Measurements from ENCODE around the gene PATJ. TPM values are rescaled to one million over a fixed set of nuclear protein-coding genes. Genes with fewer than 3 reads are reported as not detected.

The PATJ gene
- polyA plus RNA-seq, 1 donor from 2014 or later, result 7.8 TPM

GRCh38 chr1:61921435-61921834 lies 179.2 kb downstream of the PATJ start:
- Histone ChIP-seq H3K9ac (ENCODE audit: low read length) (no peak overlapping the region), H3K4me3 (ENCODE audit: low read length) (no peak overlapping the region), H3F3A (ENCODE audit: insufficient read depth, low read length, poor library complexity, severe bottlenecking) (no peaks in the 10 kb centered on the region), H3K79me2 (replicated peaks; ENCODE audit: insufficient read depth, low read length) (no peaks in the 10 kb centered on the region), H3K36me3 (ENCODE audit: insufficient read depth, low read length) (no peaks in the 10 kb centered on the region), H3K9me2 (ENCODE audit: insufficient read depth, low read length) (no peaks in the 10 kb centered on the region), H3K27ac (ENCODE audit: low read length) (no peak overlapping the region), H2AFZ (ENCODE audit: low read depth, low read length) (no peak overlapping the region), H4K20me1 (ENCODE audit: insufficient read depth) (no peaks in the 10 kb centered on the region), H3K27me3 (ENCODE audit: insufficient read depth, low read depth, low read length) (no peaks in the 10 kb centered on the region), H3K9me3 (ENCODE audit: low read length) (no peaks in the 10 kb centered on the region), H3K4me2 (ENCODE audit: low read length) (no peak overlapping the region)
- TF ChIP-seq REST (IDR thresholded peaks at IDR 0.05; ENCODE audit: borderline replicate concordance) (no peak), SMC3 (conservative IDR thresholded peaks at IDR 0.05; ENCODE audit: poor library complexity) (no peak), EP300 (conservative IDR thresholded peaks at IDR 0.05; ENCODE audit: poor library complexity, severe bottlenecking) (no peak), EZH2 (IDR thresholded peaks at IDR 0.05; ENCODE audit: borderline replicate concordance, insufficient read depth, low read length, poor library complexity, severe bottlenecking) (no peak), CTCF (IDR thresholded peaks at IDR 0.05; ENCODE audit: poor library complexity, severe bottlenecking) (no peak), RAD21 (conservative IDR thresholded peaks at IDR 0.05) (no peak), MXI1 (conservative IDR thresholded peaks at IDR 0.05; ENCODE audit: poor library complexity, severe bottlenecking) (no peak), POLR2AphosphoS5 (IDR thresholded peaks at IDR 0.05) (no peak), TAF1 (IDR thresholded peaks at IDR 0.05; ENCODE audit: low read depth) (no peak)

- Histone ChIP-seq H3K9me2 (ENCODE audit: insufficient read depth, low read length) (no peaks in the 10 kb centered on the region), H3K36me3 (ENCODE audit: insufficient read depth, low read length) (no peaks in the 10 kb centered on the region), H3K27me3 (ENCODE audit: insufficient read depth, low read depth, low read length) (no peaks in the 10 kb centered on the region), H3F3A (ENCODE audit: insufficient read depth, low read length, poor library complexity, severe bottlenecking) (no peaks in the 10 kb centered on the region), H3K4me3 (ENCODE audit: low read length) (no peak overlapping the region), H4K20me1 (ENCODE audit: insufficient read depth) (no peaks in the 10 kb centered on the region), H3K27ac (ENCODE audit: low read length) (no peak overlapping the region), H3K9ac (ENCODE audit: low read length) (no peak overlapping the region), H3K4me2 (ENCODE audit: low read length) (no peak overlapping the region), H3K79me2 (replicated peaks; ENCODE audit: insufficient read depth, low read length) (no peaks in the 10 kb centered on the region), H2AFZ (ENCODE audit: low read depth, low read length) (no peak overlapping the region), H3K9me3 (ENCODE audit: low read length) (no peaks in the 10 kb centered on the region)
- no peak for TF ChIP-seq MXI1 (conservative IDR thresholded peaks at IDR 0.05; ENCODE audit: poor library complexity, severe bottlenecking)
- TF ChIP-seq CTCF (IDR thresholded peaks at IDR 0.05; ENCODE audit: poor library complexity, severe bottlenecking), result no peak
- TF ChIP-seq TAF1 (IDR thresholded peaks at IDR 0.05; ENCODE audit: low read depth), result no peak
- no peak for TF ChIP-seq EP300 (conservative IDR thresholded peaks at IDR 0.05; ENCODE audit: poor library complexity, severe bottlenecking)
- no peak for TF ChIP-seq REST (IDR thresholded peaks at IDR 0.05; ENCODE audit: borderline replicate concordance)
- no peak for TF ChIP-seq POLR2AphosphoS5 (IDR thresholded peaks at IDR 0.05)
- TF ChIP-seq SMC3 (conservative IDR thresholded peaks at IDR 0.05; ENCODE audit: poor library complexity), result no peak
- no peak for TF ChIP-seq EZH2 (IDR thresholded peaks at IDR 0.05; ENCODE audit: borderline replicate concordance, insufficient read depth, low read length, poor library complexity, severe bottlenecking)
- TF ChIP-seq RAD21 (conservative IDR thresholded peaks at IDR 0.05), result no peak
These were observed 180.7 kb downstream of the PATJ start for GRCh38 chr1:61922950-61923480.

All from neural cell (in vitro differentiated cells).